Stomach (tissue), 9 donors: Measurements from ENCODE around the gene PDE8B. TPM values are rescaled to one million over a fixed set of nuclear protein-coding genes. Genes with fewer than 3 reads are reported as not detected.

Experiments
- DNase-seq, 2 donors: peaks; one replicate each; pipeline versions ENCODE4 v3.0.0 to v3.0.0-alpha.2; 2013 to 2019
- H3K27ac ChIP-seq, 5 donors: fragments of 200-600 bp in 4 of 5; sonication (generic) in 4 of 5; one replicate each; pipeline ENCODE4 v1.5.1; 2013 to 2019; ENCODE audit warnings: mild to moderate bottlenecking in 1 of 5, moderate library complexity in 1 of 5
- H3K27me3 ChIP-seq, 3 donors: fragments of 200-600 bp; sonication (generic); one replicate each; pipeline ENCODE4 v1.5.1; 2017 to 2019; ENCODE audit warnings: mixed run types in 1 of 3
- H3K36me3 ChIP-seq, 4 donors: fragments of 200-600 bp; sonication (generic); 1 replicate in 3 of 4; 2 replicates in 1 of 4; pipeline ENCODE4 v1.5.1; 2016 to 2019
- H3K4me1 ChIP-seq, 4 donors: fragments of 200-600 bp; sonication (generic); one replicate each; pipeline ENCODE4 v1.5.1; 2016 to 2019
- H3K4me3 ChIP-seq, 4 donors: fragments of 200-600 bp; sonication (generic) in 3 of 4; one replicate each; pipeline ENCODE4 v1.5.1; 2016 to 2019; ENCODE audit warnings: mild to moderate bottlenecking in 1 of 4
- H3K9me3 ChIP-seq, 4 donors: fragments of 200-600 bp; sonication (generic); one replicate each; pipeline ENCODE4 v1.5.1; 2016 to 2019
- EP300 ChIP-seq: sonication (generic); formaldehyde crosslinking; IDR thresholded peaks from one replicate; pipeline ENCODE4 v1.6.1; 2017; ENCODE audit warnings: antibody characterized with exemption
- POLR2A ChIP-seq, 4 donors: fragments of 450-650 bp; IDR thresholded peaks; one replicate each; pipeline ENCODE4 v1.6.1; 2016; ENCODE audit warnings: antibody characterized with exemption in 4 of 4, control low read depth in 2 of 4, mild to moderate bottlenecking in 1 of 4, moderate library complexity in 1 of 4
- POLR2AphosphoS5 ChIP-seq, 3 donors: sonication (generic); formaldehyde crosslinking; IDR thresholded peaks; one replicate each; pipeline ENCODE4 v1.6.1; 2016; ENCODE audit warnings: antibody characterized with exemption in 3 of 3
- WGBS, 5 donors: extraction: QIAGEN DNeasy Blood & Tissue Kit in 3 of 5; methylation state at CpG; one replicate each; pipeline versions ENCODE4 v1.1.5 to v1.1.7; 2013 to 2018; 5-methylcytosine and 5-hydroxymethylcytosine counted together
- intact Hi-C: fragments of 100-400 bp; cut with DNase I; formaldehyde crosslinking; loops from one replicate; pipeline ENCODE4 v1.15.1; 2023; ENCODE audit warnings: low total_unique reads
- polyA plus RNA-seq, 3 donors: library from polyadenylated mRNA; stranded (reverse); fragments of 200-250 nt; gene quantifications; one replicate each; pipeline ENCODE4 v1.2.3, GENCODE V29; 2013
- total RNA-seq, 5 donors: library from RNA; depleted of rRNA; stranded (reverse); fragments of >200 nt; gene quantifications; one replicate each; pipeline versions ENCODE4 v1.1.0 to v1.2.3, GENCODE V29; 2014 to 2016
- TF ChIP-seq, protein P1 (sequence below), 7 experiments: fragments of 450-650 bp in 4 of 7; fragments of 200-600 bp in 3 of 7; sonication (generic) in 3 of 7; IDR thresholded peaks; one replicate each; pipeline ENCODE4 v1.5.1; 2016 to 2019; ENCODE audit warnings: antibody characterized with exemption in 7 of 7, control low read depth in 2 of 7, mild to moderate bottlenecking in 1 of 7
- donor health status: healthy with polysubstance abuse.
- donor health status: Bipolar disorder and iron deficiency.
- donor health status: healthy.

Gene PDE8B
- total and polyA plus RNA-seq, 8 donors = 0.56 to 243 (median 3.5) TPM; not detected in 1

DNA sequence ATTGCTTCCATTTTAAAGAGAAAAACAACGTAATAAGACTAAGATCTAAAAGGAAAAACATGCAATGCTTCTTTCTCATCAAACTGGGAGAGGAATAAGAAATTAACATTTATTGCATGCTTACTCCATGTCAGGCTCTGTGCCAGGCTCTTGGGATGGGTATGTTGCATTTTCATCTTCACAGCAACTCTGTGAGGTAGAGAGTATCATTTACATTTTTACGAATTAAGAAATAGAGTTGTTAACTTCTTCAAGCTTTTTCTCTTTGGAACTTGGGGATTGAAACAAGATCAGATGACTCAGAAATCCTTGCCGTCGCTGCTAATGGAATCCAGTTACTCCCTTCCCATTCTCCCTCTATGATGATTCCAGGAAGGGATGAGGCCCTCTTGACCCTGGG lies 39.5 kb downstream of the PDE8B start:
- no peak for DNase-seq
- intact Hi-C loops = no loop called here
- 86 to 92% (median 90%) methylated on average over 4 of the region's 4 CpGs for WGBS, 5 donors
- no peaks in the 10 kb centered on the region for H3K4me1 ChIP-seq
- H3K36me3 ChIP-seq = no peaks in the 10 kb centered on the region
- H3K9me3 ChIP-seq = no peaks in the 10 kb centered on the region
- H3K27ac ChIP-seq = no peak overlapping the region
- no peak overlapping the region for H3K4me3 ChIP-seq
- TF ChIP-seq, protein P1, sequence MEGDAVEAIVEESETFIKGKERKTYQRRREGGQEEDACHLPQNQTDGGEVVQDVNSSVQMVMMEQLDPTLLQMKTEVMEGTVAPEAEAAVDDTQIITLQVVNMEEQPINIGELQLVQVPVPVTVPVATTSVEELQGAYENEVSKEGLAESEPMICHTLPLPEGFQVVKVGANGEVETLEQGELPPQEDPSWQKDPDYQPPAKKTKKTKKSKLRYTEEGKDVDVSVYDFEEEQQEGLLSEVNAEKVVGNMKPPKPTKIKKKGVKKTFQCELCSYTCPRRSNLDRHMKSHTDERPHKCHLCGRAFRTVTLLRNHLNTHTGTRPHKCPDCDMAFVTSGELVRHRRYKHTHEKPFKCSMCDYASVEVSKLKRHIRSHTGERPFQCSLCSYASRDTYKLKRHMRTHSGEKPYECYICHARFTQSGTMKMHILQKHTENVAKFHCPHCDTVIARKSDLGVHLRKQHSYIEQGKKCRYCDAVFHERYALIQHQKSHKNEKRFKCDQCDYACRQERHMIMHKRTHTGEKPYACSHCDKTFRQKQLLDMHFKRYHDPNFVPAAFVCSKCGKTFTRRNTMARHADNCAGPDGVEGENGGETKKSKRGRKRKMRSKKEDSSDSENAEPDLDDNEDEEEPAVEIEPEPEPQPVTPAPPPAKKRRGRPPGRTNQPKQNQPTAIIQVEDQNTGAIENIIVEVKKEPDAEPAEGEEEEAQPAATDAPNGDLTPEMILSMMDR (IDR thresholded peaks at IDR 0.05) = no peak
- no peak for TF ChIP-seq POLR2A (IDR thresholded peaks at IDR 0.05)
- no peak for TF ChIP-seq POLR2AphosphoS5 (IDR thresholded peaks at IDR 0.05)
- no peak for TF ChIP-seq EP300
- no peaks in the 10 kb centered on the region for H3K27me3 ChIP-seq

DNA sequence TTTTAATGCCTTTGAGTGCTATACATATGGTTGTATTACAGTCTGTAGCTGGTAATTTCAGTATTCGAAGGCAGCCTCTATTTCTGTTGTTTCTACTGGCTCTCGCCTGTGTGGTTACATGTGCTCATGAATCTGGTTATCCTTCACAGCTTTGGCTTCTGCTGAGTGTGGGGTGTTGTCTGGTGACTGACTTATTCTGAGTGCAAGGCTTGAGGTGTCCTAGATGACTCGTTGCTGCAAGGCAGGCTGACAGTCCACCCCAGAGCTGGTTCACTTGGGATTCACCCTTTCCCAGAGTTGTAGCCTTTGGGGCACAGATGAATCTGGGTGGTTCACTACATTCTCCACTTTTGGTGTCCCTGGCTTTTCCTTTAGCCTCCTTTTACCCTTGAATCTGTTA lies 41.4 kb downstream of the PDE8B start:
- H3K27me3 ChIP-seq = no peaks in the 10 kb centered on the region
- H3K9me3 ChIP-seq = no peaks in the 10 kb centered on the region
- H3K27ac ChIP-seq = no peak overlapping the region
- H3K4me1 ChIP-seq = no peaks in the 10 kb centered on the region
- intact Hi-C loops = no loop called here
- no peaks in the 10 kb centered on the region for H3K36me3 ChIP-seq
- no peak for DNase-seq
- TF ChIP-seq POLR2A (IDR thresholded peaks at IDR 0.05) (no peak), EP300 (no peak), POLR2AphosphoS5 (IDR thresholded peaks at IDR 0.05) (no peak)
- TF ChIP-seq, protein P1 (IDR thresholded peaks at IDR 0.05) = no peak
- H3K4me3 ChIP-seq = no peak overlapping the region
- 69 to 91% (median 85%) methylated on average over 3 of the region's 3 CpGs for WGBS, 5 donors

DNA sequence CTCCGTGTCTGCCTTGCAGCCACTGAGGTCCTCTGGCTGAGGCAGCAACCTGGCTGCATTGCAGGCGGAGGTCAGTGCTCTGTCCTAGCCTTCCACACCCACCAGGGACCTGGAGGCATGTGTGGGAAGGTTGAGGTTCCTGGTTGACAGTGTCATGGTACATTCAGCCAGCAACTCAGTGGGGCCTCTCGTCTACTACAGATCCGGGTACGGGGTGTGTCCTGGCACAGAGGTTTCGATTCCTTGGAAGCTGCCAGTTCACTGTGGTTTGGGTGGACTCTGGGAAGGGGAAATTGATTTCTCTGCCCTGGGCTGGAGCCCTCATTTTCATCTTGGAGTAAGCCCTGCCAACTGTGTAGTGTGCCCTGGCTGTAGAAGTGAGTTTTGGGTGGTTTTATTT lies 45.1 kb downstream of the PDE8B start:
- intact Hi-C loops = no loop called here
- no peak for TF ChIP-seq EP300
- TF ChIP-seq POLR2AphosphoS5 (IDR thresholded peaks at IDR 0.05) = no peak
- TF ChIP-seq, protein P1 (IDR thresholded peaks at IDR 0.05) = no peak
- TF ChIP-seq POLR2A (IDR thresholded peaks at IDR 0.05) = no peak
- no peak overlapping the region for H3K4me3 ChIP-seq
- no peaks in the 10 kb centered on the region for H3K27me3 ChIP-seq
- 60 to 74% (median 69%) methylated on average over 1 to 6 of the region's 6 CpGs for WGBS, 5 donors
- no peaks in the 10 kb centered on the region for H3K4me1 ChIP-seq
- H3K9me3 ChIP-seq = no peaks in the 10 kb centered on the region
- H3K27ac ChIP-seq = no peak overlapping the region
- no peak for DNase-seq
- no peaks in the 10 kb centered on the region for H3K36me3 ChIP-seq

DNA sequence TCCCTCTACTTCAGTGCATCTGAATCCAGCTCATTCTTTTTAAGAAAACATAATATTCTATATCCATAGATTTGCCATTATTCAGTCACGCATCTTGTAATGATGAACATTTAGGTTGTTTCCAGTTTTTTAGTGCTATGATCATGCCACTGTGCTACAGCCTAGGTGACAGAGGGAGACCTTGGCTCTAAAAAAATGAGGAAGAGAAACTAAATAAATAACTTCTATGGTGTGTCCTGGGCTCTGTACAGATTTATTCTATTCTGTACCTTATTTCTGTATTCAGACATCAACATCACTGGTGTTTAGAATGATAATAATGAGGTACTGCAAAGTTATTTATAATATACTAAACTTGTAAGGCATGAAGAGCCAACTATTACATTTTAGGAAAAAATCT lies 45.9 kb downstream of the PDE8B start:
- 97 to 100% (median 99%) methylated on average over 1 of the region's 1 CpG for WGBS, 5 donors
- no peaks in the 10 kb centered on the region for H3K4me1 ChIP-seq
- no peaks in the 10 kb centered on the region for H3K27me3 ChIP-seq
- H3K9me3 ChIP-seq = no peaks in the 10 kb centered on the region
- intact Hi-C loops = no loop called here
- no peaks in the 10 kb centered on the region for H3K36me3 ChIP-seq
- no peak overlapping the region for H3K27ac ChIP-seq
- TF ChIP-seq POLR2A (IDR thresholded peaks at IDR 0.05) (no peak), EP300 (no peak), POLR2AphosphoS5 (IDR thresholded peaks at IDR 0.05) (no peak)
- TF ChIP-seq, protein P1 (IDR thresholded peaks at IDR 0.05) = no peak
- DNase-seq = no peak
- no peak overlapping the region for H3K4me3 ChIP-seq
